GM12864 (cell line): ENCODE measurements around the gene PID1.

ENCODE experiments used
- DNase-seq: peaks from one replicate; pipeline ENCODE4 v3.0.0-alpha.2; 2011; ENCODE audit warnings: low read depth
- H3K4me3 ChIP-seq: 2 replicates; pipeline ENCODE4 v1.5.1; 2011; ENCODE audit warnings: mild to moderate bottlenecking, low read depth, low read length, control low read depth
- TF ChIP-seq, protein P1 (sequence below): IDR thresholded peaks from 2 replicates; pipeline ENCODE4 v1.5.1; 2011; ENCODE audit warnings: low read depth, mild to moderate bottlenecking, moderate library complexity, low read length, control low read depth, inconsistent platforms; ENCODE audit errors: missing control alignments

PID1 gene

DNA sequence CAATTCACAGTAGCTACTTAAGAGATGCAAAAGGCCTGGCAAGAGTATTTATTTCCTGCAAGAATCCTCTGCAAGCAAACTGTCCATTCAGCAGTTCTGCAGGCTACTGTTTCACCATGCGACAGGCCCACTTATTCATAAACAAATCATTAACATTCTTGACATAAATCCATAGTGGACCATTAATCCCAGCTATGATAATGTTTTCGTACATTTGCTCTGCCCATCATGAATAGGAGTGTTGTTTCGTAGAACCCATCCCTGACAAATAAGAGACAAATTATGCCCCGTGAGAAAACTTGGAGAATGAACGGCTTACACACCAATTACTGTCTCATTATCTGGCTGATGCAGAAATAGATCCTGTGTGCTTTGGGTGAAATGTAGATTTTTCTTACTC lies 65.4 kb downstream of the PID1 start:
- DNase-seq, result no peak
- H3K4me3 ChIP-seq, result no peak overlapping the region
- TF ChIP-seq, protein P1, sequence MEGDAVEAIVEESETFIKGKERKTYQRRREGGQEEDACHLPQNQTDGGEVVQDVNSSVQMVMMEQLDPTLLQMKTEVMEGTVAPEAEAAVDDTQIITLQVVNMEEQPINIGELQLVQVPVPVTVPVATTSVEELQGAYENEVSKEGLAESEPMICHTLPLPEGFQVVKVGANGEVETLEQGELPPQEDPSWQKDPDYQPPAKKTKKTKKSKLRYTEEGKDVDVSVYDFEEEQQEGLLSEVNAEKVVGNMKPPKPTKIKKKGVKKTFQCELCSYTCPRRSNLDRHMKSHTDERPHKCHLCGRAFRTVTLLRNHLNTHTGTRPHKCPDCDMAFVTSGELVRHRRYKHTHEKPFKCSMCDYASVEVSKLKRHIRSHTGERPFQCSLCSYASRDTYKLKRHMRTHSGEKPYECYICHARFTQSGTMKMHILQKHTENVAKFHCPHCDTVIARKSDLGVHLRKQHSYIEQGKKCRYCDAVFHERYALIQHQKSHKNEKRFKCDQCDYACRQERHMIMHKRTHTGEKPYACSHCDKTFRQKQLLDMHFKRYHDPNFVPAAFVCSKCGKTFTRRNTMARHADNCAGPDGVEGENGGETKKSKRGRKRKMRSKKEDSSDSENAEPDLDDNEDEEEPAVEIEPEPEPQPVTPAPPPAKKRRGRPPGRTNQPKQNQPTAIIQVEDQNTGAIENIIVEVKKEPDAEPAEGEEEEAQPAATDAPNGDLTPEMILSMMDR, result no peak

GRCh38 chr2:229202646-229203045 lies 68.4 kb downstream of the PID1 start:
- no peak for DNase-seq
- TF ChIP-seq, protein P1, result no peak
- H3K4me3 ChIP-seq, result no peak overlapping the region

DNA sequence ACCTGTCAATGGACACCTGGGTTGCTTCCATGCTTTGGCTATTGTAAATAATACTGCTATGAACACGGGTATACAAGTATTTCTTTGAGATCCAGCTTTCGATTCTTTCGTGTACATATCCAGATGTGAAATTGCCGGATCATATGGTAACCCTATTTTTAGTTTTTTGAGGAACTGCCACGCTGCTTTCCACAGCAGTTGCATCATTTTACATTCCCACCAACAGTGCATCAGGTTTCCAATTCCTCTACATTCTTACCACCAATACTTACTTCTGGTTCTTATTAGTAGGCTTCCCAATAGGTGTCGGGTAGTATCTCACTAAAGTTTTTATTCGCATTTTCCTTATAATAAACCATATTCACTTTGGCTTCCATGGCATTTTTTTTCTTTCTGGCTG lies 69.6 kb downstream of the PID1 start:
- TF ChIP-seq, protein P1, result no peak
- no peak overlapping the region for H3K4me3 ChIP-seq
- DNase-seq, result no peak

GRCh38 chr2:229199267-229199666 lies 71.8 kb downstream of the PID1 start:
- DNase-seq, result no peak
- TF ChIP-seq, protein P1, result no peak
- no peak overlapping the region for H3K4me3 ChIP-seq

- DNase-seq, result no peak
- TF ChIP-seq, protein P1, result no peak
- no peak overlapping the region for H3K4me3 ChIP-seq
Observed at GRCh38 chr2:229196448-229196847, 74.6 kb downstream of the PID1 start.

DNA sequence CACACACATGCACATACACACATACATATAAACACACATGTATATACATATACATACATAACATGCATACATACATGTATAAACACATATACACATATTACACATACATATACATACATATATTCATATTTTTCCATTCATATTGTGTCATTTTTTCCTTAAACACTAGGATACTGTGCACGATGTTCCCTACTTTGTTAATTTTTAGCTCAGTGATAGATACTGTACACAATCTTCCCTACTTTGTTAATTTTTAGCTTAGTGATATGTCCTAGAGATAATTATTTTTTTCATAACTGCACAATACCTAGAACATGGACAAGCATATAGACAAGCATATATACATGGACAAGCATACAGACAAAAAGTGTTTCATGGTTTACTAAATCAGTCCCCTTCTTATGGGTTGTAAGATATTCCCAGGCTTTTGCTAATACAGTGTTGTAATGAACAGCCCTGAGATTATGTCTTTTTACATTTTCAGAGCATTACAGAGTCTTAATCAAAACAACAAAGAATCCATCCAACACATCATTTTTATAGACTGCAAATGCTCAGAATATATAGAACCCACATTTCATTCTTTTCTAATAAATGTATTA lies 75.6 kb downstream of the PID1 start:
- TF ChIP-seq, protein P1, result no peak
- no peak for DNase-seq
- H3K4me3 ChIP-seq, result no peak overlapping the region

DNA sequence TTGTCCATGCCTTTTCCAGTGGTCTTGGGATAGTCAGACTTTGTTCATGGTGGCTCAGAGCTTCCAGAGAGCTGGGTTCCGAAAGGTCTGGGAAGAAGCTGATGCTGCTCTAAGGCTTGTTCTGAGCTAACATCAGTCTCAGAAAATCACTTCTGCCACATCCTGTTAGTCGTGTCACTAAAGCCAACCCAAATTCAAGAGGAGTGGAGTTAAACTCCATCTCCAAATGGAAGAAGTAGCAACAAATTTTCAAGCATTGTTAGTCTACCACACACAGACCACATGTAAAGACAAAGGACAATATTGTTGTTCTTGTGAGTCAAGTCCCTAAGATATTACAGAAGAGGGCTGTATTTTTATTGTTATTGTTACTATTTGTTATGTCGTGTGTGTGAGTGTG lies 77.8 kb downstream of the PID1 start:
- H3K4me3 ChIP-seq, result no peak overlapping the region
- no peak for DNase-seq
- TF ChIP-seq, protein P1, result no peak
